HepG2 (cell line): Measurements from ENCODE around the gene TEAD3. TPM values are rescaled to one million over a fixed set of nuclear protein-coding genes. Genes with fewer than 3 reads are reported as not detected.

ENCODE experiments used
- ARNT2 ChIP-seq: sonication (generic); formaldehyde crosslinking; IDR thresholded peaks from 2 replicates; pipeline ENCODE4 v1.8.0; 2022; ENCODE audit warnings: mild to moderate bottlenecking, low read depth, missing genetic modification reagents, moderate library complexity
- CEBPB ChIP-seq: IDR thresholded peaks from 2 replicates; pipeline ENCODE4 v1.6.1; 2011; ENCODE audit warnings: low read depth, low read length, improper control_type of control experiment, borderline replicate concordance
- CHD4 ChIP-seq: fragments of 200-600 bp; sonication (generic); IDR thresholded peaks from 2 replicates; pipeline ENCODE4 v1.7.0; 2017; ENCODE audit warnings: mild to moderate bottlenecking, low read length, borderline replicate concordance
- DNMT3B ChIP-seq: conservative IDR thresholded peaks from 2 replicates; pipeline ENCODE4 v1.6.1; 2016; ENCODE audit warnings: missing biosample characterization, control low read depth
- FOXK2 ChIP-seq: fragments of 450-650 bp; IDR thresholded peaks from 2 replicates; pipeline ENCODE4 v1.6.1; 2016
- MTF2 ChIP-seq: sonication (generic); formaldehyde crosslinking; IDR thresholded peaks from 2 replicates; pipeline ENCODE4 v1.5.0; 2020; ENCODE audit warnings: missing genetic modification reagents, borderline replicate concordance
- SATB2 ChIP-seq: sonication (generic); formaldehyde crosslinking; IDR thresholded peaks from 2 replicates; pipeline ENCODE4 v1.5.0; 2020; ENCODE audit warnings: missing genetic modification reagents
- ZBTB7B ChIP-seq: sonication (generic); formaldehyde crosslinking; IDR thresholded peaks from 2 replicates; pipeline ENCODE4 v1.4.0; 2020; ENCODE audit warnings: missing genetic modification reagents
- ZNF230 ChIP-seq: sonication (generic); formaldehyde crosslinking; IDR thresholded peaks from 2 replicates; pipeline ENCODE4 v1.4.0; 2020; ENCODE audit warnings: mild to moderate bottlenecking, missing genetic modification reagents
- ZNF3 ChIP-seq: IDR thresholded peaks from 2 replicates; pipeline ENCODE4 v1.7.0; 2017; ENCODE audit warnings: inconsistent platforms
- ZNF501 ChIP-seq: sonication (generic); formaldehyde crosslinking; IDR thresholded peaks from 2 replicates; pipeline ENCODE4 v1.5.1; 2020; ENCODE audit warnings: mild to moderate bottlenecking, moderate library complexity, missing genetic modification reagents
- ZNF572 ChIP-seq: sonication (generic); formaldehyde crosslinking; IDR thresholded peaks from 2 replicates; pipeline ENCODE4 v1.5.1; 2020; ENCODE audit warnings: mild to moderate bottlenecking, missing genetic modification reagents
- polyA plus RNA-seq, 8 experiments: library from polyadenylated mRNA; depleted of rRNA in 3 of 8; stranded (reverse) in 7 of 8; unstranded in 1 of 8; fragments of >200 nt; fragmentation: Illumina TruSeq in 4 of 8; extraction: Trizol in 4 of 8; gene quantifications; 2 replicates each; pipeline versions ENCODE4 v1.2.1 to v1.2.3, GENCODE V29; 2011 to 2016; ENCODE audit warnings: low read depth in 4 of 8, missing spikeins in 1 of 8, mixed read lengths in 1 of 8; ENCODE audit not compliant: insufficient read depth in 1 of 8
- total RNA-seq, 5 experiments: library from RNA; depleted of rRNA; stranded (reverse); fragments of >200 nt; fragmentation: Illumina TruSeq; extraction: Trizol; gene quantifications; 2 replicates each; pipeline ENCODE4 v1.2.3, GENCODE V29; 2016; ENCODE audit warnings: low read depth in 1 of 5
- TF ChIP-seq, protein P1 (sequence below): sonication (generic); formaldehyde crosslinking; IDR thresholded peaks from 2 replicates; pipeline ENCODE4 v1.4.0; 2020; ENCODE audit warnings: missing genetic modification reagents, borderline replicate concordance
- TF ChIP-seq, protein P2 (sequence below): sonication (generic); formaldehyde crosslinking; IDR thresholded peaks from 2 replicates; pipeline ENCODE4 v1.8.0; 2022; ENCODE audit warnings: mild to moderate bottlenecking, missing genetic modification reagents
- TF ChIP-seq, protein P3 (sequence below): sonication (generic); formaldehyde crosslinking; conservative IDR thresholded peaks from 2 replicates; pipeline ENCODE4 v1.4.0; 2020; ENCODE audit warnings: missing genetic modification reagents
- TF ChIP-seq, protein P4 (sequence below): sonication (generic); formaldehyde crosslinking; IDR thresholded peaks from 2 replicates; pipeline ENCODE4 v1.5.0; 2020; ENCODE audit warnings: mild to moderate bottlenecking, missing genetic modification reagents, borderline replicate concordance

The TEAD3 gene
- total and polyA plus RNA-seq, 2 of the 13 experiments (the other 11 are each of a cell fraction or from before 2014, with no cell fraction given) = 15.1 to 16.5 TPM

DNA sequence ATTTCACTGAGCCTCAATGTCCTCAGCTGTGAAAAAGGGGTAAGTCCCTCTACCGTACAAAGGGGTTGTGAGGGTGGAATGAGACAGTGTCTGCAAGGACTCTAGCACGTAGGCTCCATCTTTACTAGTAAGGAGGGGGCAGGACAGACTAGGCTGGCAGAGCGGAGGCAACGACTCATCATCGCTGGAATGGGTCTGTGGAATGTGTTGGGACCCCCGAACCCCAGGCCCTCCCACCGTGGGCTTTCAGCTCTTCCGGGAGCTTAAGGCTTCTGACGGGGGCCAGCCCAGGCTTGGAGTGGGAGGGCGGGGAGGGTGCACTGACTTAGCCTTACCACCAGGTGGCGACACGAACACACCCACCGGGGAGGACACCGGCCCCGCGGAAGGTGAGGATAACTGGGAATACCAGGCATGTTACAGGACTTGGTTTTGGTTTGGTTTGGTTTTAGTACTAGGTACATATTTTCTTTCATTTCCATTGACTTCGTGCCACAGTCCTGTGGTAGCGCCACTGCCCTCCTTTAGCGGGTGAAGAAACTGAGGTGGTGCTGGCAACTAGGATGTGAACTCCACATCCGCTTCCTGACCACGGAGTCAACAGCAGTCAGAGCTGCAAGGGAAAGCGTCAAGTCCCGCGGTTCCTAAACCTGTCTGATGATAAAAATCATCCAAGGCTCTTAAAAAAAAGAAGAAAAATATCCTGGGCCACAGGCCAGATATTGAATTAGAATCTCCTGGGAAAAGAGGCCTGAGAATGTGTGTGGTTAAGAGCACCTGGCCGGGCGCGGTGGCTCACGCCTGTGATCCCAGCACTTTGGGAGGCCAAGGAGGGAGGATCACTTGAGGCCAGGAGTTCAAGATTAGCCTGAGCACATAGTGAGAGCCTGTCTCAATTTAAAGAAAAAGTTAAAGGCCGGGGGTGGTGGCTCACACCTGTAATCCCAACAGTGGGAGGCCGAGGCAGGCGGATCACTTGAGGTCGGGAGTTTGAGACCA is 26.1 kb upstream of the TEAD3 start (continued):
- TF ChIP-seq ZNF501 (CRISPR knock-in tag) (peak; percentile 86; the same call in 1 of the 2 replicates), ARNT2 (CRISPR knock-in tag) (0 out of 2 replicates have a peak, but pooled peaks have one; percentile 22), CEBPB (no peak), SATB2 (CRISPR knock-in tag) (no peak), ZNF3 (CRISPR knock-in tag) (no peak), ZNF230 (CRISPR knock-in tag) (0 out of 2 replicates have a peak, but pooled peaks have one; percentile 33), MTF2 (CRISPR knock-in tag) (0 out of 2 replicates have a peak, but pooled peaks have one; percentile 13), FOXK2 (no peak), ZNF572 (CRISPR knock-in tag) (peak; percentile 79; the same call in 1 of the 2 replicates), DNMT3B (CRISPR knock-in tag) (0 out of 2 replicates have a peak, but pooled peaks have one; percentile 58), CHD4 (no peak), ZBTB7B (0 out of 2 replicates have a peak, but pooled peaks have one; percentile 59)
- TF ChIP-seq, protein P1, sequence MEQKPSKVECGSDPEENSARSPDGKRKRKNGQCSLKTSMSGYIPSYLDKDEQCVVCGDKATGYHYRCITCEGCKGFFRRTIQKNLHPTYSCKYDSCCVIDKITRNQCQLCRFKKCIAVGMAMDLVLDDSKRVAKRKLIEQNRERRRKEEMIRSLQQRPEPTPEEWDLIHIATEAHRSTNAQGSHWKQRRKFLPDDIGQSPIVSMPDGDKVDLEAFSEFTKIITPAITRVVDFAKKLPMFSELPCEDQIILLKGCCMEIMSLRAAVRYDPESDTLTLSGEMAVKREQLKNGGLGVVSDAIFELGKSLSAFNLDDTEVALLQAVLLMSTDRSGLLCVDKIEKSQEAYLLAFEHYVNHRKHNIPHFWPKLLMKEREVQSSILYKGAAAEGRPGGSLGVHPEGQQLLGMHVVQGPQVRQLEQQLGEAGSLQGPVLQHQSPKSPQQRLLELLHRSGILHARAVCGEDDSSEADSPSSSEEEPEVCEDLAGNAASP (CRISPR knock-in tag) = peak; percentile 45; the same call in 1 of the 2 replicates
- TF ChIP-seq, protein P2, sequence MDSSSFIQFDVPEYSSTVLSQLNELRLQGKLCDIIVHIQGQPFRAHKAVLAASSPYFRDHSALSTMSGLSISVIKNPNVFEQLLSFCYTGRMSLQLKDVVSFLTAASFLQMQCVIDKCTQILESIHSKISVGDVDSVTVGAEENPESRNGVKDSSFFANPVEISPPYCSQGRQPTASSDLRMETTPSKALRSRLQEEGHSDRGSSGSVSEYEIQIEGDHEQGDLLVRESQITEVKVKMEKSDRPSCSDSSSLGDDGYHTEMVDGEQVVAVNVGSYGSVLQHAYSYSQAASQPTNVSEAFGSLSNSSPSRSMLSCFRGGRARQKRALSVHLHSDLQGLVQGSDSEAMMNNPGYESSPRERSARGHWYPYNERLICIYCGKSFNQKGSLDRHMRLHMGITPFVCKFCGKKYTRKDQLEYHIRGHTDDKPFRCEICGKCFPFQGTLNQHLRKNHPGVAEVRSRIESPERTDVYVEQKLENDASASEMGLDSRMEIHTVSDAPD (CRISPR knock-in tag) = peak; percentile 44; the same call in 1 of the 2 replicates
- TF ChIP-seq, protein P3, sequence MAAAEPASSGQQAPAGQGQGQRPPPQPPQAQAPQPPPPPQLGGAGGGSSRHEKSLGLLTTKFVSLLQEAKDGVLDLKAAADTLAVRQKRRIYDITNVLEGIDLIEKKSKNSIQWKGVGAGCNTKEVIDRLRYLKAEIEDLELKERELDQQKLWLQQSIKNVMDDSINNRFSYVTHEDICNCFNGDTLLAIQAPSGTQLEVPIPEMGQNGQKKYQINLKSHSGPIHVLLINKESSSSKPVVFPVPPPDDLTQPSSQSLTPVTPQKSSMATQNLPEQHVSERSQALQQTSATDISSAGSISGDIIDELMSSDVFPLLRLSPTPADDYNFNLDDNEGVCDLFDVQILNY (CRISPR knock-in tag) = no peak
- TF ChIP-seq, protein P4, sequence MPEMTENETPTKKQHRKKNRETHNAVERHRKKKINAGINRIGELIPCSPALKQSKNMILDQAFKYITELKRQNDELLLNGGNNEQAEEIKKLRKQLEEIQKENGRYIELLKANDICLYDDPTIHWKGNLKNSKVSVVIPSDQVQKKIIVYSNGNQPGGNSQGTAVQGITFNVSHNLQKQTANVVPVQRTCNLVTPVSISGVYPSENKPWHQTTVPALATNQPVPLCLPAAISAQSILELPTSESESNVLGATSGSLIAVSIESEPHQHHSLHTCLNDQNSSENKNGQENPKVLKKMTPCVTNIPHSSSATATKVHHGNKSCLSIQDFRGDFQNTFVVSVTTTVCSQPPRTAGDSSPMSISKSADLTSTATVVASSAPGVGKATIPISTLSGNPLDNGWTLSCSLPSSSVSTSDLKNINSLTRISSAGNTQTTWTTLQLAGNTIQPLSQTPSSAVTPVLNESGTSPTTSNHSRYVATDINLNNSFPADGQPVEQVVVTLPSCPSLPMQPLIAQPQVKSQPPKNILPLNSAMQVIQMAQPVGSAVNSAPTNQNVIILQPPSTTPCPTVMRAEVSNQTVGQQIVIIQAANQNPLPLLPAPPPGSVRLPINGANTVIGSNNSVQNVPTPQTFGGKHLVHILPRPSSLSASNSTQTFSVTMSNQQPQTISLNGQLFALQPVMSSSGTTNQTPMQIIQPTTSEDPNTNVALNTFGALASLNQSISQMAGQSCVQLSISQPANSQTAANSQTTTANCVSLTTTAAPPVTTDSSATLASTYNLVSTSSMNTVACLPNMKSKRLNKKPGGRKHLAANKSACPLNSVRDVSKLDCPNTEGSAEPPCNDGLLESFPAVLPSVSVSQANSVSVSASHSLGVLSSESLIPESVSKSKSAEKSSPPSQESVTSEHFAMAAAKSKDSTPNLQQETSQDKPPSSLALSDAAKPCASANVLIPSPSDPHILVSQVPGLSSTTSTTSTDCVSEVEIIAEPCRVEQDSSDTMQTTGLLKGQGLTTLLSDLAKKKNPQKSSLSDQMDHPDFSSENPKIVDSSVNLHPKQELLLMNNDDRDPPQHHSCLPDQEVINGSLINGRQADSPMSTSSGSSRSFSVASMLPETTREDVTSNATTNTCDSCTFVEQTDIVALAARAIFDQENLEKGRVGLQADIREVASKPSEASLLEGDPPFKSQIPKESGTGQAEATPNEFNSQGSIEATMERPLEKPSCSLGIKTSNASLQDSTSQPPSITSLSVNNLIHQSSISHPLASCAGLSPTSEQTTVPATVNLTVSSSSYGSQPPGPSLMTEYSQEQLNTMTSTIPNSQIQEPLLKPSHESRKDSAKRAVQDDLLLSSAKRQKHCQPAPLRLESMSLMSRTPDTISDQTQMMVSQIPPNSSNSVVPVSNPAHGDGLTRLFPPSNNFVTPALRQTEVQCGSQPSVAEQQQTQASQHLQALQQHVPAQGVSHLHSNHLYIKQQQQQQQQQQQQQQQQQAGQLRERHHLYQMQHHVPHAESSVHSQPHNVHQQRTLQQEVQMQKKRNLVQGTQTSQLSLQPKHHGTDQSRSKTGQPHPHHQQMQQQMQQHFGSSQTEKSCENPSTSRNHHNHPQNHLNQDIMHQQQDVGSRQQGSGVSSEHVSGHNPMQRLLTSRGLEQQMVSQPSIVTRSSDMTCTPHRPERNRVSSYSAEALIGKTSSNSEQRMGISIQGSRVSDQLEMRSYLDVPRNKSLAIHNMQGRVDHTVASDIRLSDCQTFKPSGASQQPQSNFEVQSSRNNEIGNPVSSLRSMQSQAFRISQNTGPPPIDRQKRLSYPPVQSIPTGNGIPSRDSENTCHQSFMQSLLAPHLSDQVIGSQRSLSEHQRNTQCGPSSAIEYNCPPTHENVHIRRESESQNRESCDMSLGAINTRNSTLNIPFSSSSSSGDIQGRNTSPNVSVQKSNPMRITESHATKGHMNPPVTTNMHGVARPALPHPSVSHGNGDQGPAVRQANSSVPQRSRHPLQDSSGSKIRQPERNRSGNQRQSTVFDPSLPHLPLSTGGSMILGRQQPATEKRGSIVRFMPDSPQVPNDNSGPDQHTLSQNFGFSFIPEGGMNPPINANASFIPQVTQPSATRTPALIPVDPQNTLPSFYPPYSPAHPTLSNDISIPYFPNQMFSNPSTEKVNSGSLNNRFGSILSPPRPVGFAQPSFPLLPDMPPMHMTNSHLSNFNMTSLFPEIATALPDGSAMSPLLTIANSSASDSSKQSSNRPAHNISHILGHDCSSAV (CRISPR knock-in tag) = no peak
